Activated T-cell treated with anti-CD3 and anti-CD28 coated beads for 1 hour (primary cell): ENCODE measurements around the gene AHRR.

ENCODE experiments used
- DNase-seq: peaks from one replicate; pipeline ENCODE4 v3.0.0-alpha.2; 2020; ENCODE audit warnings: low read depth

Gene AHRR

DNA sequence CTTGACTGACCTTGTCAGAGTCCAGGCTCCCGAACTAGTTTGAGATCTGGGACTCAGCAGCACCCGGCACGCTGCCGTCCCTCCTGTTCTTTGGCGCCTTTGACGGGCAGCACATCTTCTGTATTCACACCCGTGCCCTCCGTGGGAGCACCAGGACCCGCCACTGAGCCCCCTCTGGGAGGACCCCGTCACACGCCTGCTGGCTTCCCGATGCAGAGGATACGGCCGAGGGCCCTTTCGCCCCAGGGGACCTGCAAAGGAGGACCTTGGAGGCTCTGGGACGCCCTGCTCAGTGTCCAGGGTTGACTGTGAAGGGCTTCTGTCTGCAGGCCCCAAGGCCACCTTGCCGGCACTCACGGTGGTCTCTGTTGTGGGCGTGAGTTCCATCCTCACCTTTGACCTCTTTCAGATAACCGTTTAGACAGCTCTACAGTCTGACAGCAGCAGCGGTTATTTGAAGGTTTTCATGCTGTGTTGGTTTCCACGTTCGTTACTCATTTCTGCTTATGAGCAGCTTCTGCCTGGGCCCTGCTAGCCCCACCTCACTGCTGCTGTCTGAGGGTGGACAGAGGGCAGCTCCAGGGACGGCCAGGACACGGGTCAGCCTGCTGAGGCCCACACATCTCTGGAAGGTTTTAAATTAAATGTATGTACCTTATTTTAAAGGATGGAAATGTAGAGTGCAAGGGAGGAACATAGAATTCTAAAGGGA lies 108.9 kb downstream of the AHRR start:
- no peak for DNase-seq

DNA sequence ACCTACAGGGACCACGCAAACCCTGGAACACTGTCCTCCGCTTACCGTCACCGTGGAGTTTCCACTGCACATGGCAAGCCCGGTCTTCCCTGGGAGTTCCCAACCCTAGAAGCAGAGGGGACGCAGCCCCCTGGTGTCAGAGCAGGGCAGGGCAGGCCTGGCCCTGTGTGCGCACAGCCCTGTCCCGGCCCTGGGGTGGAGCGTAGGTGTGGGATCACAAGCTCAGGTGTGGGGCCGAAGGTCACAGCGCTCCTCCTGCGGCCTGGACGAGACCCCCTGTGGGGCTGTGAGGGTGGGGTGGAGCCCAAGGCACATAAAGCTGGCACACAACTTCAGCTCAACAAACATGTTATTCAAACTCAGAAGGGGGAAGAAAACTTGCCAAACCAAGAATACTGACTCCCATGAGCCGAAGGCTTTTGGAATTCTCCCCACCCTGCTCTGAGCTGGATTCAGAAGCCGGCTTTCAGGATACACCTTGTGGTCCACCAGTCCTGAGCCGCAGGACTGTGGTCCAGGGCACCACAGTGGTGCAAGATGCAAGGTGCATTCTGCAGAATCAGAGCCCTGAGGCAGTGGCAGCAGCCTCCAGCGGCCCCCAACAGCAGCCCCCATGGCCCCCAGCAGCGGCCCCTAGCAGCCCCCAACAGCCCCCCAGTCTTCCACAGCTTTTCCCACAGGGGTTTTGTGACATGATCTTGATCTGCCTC lies 109.6 kb downstream of the AHRR start:
- DNase-seq: peak; percentile 17

DNA sequence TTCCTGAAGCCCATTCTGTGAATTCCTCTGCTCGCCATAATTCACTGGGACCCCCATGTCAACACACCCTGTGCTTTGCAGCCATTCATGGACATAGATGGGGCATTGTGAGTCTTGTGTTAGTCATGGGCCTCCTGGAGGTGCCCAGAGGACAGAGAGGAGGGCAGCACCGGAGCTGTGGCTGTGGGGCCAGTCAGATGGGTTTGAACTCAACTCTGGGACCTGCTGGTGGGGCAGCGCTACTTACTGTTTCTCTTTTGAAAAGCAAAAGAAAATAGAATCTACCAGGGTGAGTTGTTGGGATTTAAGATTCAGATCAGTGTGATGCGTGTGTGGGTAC lies 110.2 kb downstream of the AHRR start:
- no peak for DNase-seq

DNA sequence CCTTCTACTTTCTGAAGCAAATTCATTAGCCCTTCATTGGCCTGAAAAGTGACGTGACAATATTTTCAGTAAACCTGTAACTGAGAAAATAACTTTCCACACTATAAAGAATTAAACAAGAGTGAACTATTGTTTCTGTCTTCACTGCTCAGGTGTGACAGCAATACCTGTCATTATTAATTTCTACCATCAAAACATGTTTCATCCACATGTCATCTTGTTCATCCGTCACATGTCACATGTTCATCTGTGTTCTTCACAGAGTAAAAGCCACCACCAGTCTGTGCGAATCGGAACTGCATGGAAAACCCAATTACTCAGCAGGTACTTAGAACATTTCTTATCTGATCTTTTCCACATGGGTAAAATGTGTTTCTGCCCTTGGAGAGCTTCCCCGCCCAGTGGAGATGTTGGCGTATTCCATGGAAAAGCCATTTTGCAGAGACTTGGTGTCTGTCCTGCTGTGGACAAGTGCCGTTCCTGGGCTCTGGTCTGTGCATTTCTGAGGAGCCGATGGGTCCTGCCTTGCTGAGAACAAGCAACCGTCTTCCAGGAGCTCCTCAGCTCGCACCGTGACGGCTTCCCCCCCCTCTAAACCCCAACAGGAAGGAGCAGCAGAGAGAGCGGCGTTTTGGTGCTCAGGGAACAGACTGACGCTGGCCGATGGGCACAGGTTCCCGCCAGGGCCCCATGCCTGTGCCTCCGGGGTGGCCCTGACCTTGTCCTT lies 110.8 kb downstream of the AHRR start:
- no peak for DNase-seq

DNA sequence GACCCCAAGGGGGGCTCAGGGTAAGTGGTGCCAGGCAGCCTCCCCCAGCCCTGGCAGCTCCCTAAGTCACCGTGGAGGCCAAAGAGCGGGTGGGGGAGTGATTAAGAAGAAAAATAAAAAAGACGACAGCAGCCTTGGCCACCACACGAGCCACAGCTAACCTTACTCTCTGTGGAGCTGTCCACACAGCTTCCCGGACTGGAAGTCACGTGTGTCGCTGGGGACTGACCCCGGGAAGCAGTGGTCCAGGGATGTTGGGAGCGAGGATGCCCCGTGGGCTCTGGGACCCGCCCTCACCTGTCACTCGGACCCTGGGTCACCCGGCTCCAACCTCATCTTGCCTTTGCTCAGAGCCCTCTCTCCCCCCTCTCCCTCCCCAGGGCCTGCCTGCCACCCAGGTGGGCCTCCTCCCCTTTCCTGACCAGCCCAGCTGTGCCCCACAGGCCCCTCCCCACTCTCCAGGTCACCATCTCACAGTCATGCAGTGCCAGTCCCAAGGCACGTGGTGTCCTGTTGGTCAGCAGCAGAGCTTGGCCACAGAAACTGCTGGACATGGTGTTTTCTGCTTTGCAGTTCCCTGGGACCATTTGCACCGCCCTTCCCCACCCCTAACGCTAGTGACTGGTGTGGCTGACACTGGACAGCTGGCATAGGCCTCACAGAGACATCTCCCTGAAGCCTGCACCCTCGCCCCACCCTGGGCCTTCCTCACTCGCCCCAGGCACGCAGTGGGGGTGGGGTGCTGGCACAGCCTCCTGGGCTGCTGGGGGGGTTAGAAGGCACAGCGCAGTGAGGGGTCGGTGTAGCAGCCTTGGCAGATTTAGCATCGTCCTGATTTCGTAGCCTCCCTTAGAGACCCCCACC lies 111.6 kb downstream of the AHRR start:
- no peak for DNase-seq

DNA sequence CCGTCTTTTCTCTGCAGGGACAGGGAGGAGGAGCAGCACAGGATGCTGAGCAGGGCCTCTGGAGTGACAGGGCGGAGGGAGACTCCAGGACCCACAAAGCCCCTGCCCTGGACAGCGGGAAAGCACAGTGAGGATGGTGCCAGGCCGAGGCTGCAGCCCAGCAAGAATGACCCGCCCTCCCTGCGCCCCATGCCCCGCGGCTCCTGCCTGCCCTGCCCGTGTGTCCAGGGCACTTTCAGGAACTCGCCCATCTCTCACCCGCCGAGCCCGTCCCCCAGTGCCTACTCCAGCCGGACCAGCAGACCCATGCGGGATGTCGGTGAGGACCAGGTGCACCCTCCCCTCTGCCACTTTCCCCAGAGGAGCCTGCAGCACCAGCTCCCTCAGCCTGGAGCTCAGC lies 112.3 kb downstream of the AHRR start:
- DNase-seq: no peak

DNA sequence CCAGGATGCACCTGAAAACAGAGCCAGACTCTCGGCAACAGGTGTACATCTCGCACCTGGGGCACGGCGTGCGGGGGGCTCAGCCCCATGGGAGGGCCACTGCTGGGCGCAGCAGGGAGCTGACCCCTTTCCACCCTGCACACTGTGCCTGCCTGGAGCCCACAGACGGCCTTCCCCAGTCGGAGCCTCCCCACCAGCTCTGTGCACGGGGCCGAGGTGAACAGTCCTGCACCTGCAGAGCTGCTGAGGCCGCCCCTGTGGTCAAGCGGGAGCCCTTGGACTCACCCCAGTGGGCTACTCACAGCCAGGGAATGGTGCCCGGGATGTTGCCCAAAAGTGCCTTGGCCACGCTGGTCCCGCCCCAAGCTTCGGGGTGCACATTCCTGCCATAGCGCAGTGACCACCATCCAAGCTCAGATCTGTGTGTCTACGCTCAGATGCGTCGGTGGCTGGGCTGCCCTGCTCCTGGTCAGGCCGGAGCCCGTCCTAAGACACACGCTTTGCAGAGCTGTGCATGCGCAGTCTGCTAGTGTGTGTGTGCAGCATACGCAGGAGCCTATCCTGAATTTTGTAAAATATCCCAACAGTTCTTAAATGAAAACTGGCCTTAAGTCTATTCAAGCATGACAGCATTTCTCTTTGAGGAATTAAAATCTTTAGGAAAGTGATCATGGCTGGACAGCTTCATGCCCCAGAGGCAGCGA lies 113.1 kb downstream of the AHRR start:
- no peak for DNase-seq

DNA sequence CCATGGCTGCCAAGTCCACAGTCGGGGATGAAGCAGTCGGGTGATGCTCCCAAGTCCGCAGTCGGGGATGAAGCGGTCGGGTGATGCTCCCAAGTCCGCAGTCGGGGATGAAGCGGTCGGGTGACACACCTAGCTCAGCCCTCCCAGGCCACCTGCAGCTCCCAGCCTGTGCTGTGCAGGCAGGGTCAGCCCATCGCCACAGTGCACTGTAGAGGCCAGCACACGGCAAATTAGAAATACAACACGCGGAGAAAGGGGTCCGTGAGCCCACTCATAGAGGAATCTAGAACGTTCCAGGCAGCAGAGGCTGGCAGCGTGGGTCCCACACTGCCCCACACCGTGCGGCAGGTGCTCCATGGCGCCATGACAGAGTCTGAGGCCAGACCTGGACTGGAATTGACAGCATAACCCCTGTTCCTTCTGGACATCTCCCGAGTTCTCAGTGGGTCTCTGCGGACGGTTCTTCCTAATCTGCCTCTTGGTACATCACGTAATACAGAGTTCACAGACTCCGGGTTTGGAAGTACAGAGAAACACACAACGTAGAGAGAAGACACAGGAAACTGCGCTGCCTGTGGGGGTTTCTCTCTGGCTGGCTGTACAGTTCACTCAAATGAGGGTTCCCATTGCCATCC lies 113.8 kb downstream of the AHRR start:
- no peak for DNase-seq

DNA sequence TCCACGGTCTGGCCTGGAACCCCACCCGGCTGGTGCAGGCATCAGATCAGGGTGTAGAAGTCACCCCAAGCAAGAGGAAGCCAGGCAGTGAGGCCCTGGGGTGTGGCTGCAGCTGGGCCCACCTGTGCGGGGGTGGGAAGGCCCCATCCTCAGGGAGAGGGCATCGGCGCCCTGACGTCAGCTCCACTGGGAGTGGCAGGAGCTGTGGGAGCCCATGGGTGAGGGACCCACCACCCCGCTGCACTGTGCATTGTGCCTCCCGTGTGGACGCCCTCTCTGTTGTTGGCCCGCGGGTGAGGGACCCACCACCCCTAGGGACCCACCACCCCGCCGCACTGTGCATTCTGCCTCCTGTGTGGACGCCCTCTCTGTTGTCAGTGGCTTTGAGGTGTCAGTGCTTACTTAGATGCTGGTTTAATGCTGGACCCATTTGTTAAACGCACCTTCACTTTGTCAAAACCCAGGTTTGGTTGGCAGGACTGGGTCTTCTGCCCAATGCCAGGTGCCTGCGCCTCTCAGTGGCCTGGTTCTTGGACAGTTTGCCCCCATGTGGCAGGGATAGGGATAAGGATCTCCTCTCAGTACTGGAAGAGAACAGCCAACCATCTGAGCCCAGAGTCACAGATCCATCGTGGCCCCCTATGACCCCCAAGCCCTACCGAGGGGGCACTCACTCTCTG lies 114.6 kb downstream of the AHRR start:
- DNase-seq: no peak

DNA sequence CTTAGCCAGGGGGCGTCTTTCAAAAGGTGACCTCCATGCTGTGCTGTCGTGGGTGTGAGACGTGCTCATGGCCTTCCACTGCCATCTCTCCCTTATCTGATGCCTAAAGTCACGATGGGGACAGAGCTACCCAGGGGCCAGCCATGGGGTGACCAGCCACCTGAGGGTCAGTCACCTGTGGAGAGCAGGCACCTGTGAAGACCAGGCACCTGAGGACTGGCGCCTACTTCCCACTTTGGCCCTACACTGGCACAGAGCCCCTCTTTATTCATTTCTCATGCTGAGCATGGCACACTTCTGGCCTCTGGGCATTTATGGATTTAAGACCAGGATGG lies 115.1 kb downstream of the AHRR start:
- DNase-seq: no peak

DNA sequence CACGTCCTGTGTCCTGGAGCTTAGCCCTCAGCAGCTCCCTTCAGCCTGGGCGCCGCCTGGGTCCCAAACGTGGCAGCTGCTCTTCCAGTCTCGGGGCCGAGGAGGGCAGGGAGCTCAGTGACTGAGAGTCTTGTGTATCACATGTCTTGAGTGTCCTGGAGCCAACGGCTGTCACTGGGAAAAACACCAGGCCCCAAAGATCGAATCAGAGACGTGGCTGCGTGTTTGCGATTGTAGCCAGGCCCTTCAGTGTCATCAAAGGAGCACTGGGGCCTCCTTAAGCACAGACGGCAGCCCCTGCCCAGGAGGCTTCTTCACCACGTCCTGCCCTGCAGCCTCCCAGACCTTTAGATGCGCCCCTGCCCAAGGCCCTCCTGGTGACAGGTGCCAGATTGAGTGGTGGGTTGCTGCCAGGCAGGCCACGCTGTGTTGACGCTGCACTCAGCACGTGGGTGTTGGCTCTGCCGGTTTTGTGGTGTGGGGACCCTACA lies 115.8 kb downstream of the AHRR start:
- no peak for DNase-seq

DNA sequence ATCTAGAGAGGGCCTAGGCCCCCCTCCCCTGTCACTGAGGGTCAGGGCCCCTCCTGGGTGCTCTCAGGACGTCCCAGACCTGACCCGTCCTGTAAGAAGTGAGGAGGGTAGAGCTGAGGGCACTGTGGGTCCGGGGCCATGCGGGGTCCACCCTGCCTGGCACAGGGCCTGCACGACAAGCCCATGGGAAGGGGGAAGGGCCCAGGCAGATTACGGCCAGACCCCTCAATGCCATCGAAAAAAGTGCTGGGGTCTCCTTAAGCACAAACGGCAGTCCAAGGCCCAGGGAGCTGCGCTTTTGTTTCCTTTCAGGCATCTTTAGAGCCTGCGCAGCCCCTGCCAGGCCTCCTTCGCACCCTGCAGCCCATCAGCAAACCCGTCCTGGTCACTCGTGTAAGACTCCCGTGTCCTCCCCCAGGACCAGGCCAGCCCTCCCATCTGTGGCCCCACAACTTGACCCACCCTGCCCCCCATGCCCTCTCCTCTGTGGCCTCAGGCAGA lies 117.0 kb downstream of the AHRR start:
- no peak for DNase-seq

DNA sequence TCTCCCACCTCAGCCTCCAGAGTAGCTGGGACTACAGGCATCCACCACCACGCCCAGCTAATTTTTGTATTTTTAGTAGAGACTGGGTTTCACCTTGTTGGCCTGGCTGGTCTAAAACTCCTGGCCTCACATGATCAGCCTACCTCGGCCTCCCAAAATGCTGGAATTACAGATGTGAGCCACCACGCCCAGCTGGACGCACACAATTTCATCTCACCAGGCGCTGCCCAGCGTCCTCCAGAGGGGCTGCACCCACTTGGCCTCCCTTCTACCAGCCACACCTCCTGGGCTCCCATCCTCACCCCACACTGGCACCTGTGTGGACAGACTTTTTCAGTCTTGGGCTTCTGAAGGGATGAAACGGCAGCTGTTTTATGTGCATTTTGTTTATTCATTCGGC lies 117.7 kb downstream of the AHRR start:
- no peak for DNase-seq

DNA sequence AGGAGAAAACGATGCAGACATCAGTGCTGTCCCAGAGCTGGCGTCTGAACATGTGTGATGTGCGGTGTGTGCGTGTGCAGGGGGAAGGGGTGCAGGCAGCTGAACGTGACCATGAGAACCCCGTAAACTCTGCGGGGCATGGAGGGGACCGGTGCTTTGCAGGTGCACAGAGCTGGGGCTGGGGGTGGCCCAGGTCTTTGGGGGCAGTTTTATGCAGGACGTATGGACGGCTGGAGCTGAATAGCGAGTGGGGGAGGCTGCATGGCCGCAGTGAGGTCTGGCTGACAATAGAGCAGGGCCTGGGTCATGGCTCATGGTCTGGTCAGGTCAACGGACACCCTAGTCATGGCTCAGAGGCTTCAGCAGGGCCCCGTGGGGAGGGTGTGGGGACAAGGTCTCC lies 118.1 kb downstream of the AHRR start:
- DNase-seq: no peak

DNA sequence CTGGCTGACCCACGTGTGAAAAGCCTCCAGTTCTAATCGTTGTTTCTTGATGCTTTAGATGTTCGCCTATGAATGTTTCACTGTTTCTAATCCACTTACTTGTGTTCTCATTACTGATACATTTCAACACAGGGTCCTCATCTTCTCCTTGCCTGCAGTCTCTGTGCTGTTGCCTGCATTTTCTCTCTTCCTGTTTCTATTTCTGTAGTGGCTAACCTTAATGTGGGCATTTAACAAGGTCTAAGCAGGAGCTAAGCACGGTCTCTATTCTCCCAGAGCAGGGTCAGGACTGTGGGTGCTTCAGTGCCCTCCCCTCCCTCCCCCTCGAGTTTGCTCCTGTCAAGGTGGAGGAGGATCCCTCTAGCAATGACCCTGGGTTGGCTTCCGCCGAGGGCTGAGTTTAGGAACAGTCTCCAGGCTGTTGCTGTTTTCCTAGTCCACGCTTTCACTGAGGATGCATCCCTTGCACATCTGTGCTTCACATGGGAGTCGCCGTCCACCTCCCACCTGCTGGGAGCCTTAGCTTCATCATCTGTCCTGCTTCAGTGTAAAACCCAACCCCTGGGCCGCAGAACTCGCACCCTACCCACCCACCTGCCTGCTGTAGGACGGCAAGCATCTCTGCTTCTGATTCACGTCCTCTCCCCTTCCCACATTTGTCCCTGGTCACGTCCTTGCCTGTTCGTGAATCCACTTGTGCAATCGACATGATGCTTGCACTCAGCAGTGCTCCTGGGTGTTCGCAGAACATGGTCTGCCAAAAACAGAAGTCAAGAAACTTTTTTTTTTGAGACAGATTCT lies 119.1 kb downstream of the AHRR start:
- no peak for DNase-seq

DNA sequence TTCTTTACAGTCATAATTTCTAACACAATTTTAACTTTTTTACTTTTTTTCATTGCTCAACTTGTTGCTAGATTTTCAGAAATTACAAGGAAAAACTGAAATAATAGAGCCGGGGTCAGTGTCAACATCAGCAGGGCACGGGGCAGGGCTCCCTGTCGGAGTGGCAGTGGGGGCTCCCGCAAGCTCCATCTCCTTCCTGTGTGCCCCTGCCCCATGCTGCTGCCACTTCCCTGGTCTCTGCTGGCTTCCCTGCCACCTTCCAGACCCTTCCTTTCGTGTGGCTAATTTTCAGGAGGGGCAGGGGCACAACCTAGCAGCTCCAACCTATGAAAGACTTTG lies 120.5 kb downstream of the AHRR start:
- no peak for DNase-seq

DNA sequence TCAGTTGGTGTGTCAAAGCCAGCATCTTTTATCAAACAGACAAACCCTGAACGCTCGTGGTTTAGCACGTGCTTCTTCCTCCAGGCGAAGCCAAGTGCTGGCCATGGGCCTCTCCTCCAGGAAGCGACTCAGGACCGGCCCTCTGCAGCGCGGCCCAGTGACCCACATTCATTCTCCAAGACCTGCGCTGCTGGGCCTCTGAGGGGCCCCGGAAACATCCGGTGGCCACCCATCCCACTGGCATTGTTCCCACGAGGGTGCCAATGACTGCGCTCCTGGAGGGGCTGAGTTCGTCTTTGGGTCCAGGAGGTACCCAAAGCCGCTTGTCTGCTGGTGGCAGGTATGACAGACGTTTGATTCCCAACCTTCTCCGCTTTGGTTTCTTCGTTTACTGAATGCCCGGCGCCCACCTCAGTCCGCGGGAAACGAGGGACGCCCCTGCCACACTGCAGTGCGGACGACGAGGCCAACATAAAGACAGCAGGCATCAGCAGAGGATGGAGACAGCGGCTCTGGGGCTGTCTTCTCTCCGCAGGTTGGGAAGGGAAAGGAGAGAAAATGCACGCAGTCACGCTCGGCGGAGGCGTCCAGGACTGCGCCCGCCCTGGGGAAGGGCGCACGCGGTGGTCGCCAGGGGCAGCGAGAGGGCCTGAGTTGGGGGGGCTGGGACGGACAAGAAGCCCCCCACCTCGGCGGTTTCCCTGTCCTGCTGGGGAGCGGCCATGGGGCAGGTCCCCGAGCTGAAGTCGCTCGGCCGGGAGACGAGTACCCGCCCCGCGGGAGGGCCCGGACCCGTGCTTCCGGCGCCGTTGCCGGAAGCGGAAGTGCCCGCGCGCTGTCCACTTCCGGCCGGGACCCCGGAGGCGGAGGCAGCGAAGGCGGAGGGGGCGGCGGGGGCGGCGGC lies 121.1 kb downstream of the AHRR start, which contains the start of gene EXOC3:
EXOC3 (plus strand) TSS at position 842 of the 904 bp plus-strand sequence. CDS start 3,030 bp downstream, outside the sequence.
- DNase-seq: peak; percentile 63
